Liver (tissue), 9 donors: ENCODE results near the gene PEAK1. TPM values are rescaled to one million over a fixed set of nuclear protein-coding genes. Genes with fewer than 3 reads are reported as not detected.

Experiments used
- DNase-seq: peaks from one replicate; pipeline ENCODE4 v3.0.0-alpha.2; 2017; ENCODE audit warnings: low spot score
- H3K27ac ChIP-seq, 2 donors: one replicate each; pipeline ENCODE4 v1.7.0; 2013; ENCODE audit warnings: inconsistent platforms in 2 of 2, low read length in 2 of 2, control low read depth in 1 of 2, low read depth in 1 of 2, mild to moderate bottlenecking in 1 of 2
- H3K27me3 ChIP-seq, 4 donors: one replicate each; pipeline versions ENCODE4 v1.6.1 to v1.7.0; 2013; ENCODE audit warnings: low read length in 3 of 4, inconsistent platforms in 1 of 4, mild to moderate bottlenecking in 1 of 4, moderate library complexity in 1 of 4; ENCODE audit not compliant: control insufficient read depth in 4 of 4, insufficient read depth in 4 of 4
- H3K36me3 ChIP-seq, 4 donors: one replicate each; pipeline versions ENCODE4 v1.6.1 to v1.7.0; 2013; ENCODE audit warnings: low read length in 3 of 4, mild to moderate bottlenecking in 3 of 4, low read depth in 1 of 4, moderate library complexity in 1 of 4; ENCODE audit not compliant: control insufficient read depth in 4 of 4, insufficient read depth in 3 of 4
- H3K4me1 ChIP-seq, 4 donors: one replicate each; pipeline versions ENCODE4 v1.6.1 to v1.7.0; 2013; ENCODE audit warnings: low read length in 3 of 4, mild to moderate bottlenecking in 3 of 4, moderate library complexity in 1 of 4; ENCODE audit not compliant: control insufficient read depth in 4 of 4, insufficient read depth in 4 of 4
- H3K4me3 ChIP-seq, 3 donors: one replicate each; pipeline versions ENCODE4 v1.6.1 to v1.7.0; 2013; ENCODE audit warnings: low read length in 3 of 3, control low read depth in 1 of 3, low read depth in 1 of 3, mild to moderate bottlenecking in 1 of 3
- H3K9ac ChIP-seq, 2 donors: one replicate each; pipeline ENCODE4 v1.7.0; 2013; ENCODE audit warnings: low read length in 2 of 2, mild to moderate bottlenecking in 2 of 2, moderate library complexity in 2 of 2, control low read depth in 1 of 2, low read depth in 1 of 2
- H3K9me3 ChIP-seq, 4 donors: one replicate each; pipeline versions ENCODE4 v1.6.1 to v1.7.0; 2013; ENCODE audit warnings: low read length in 3 of 4; ENCODE audit not compliant: control insufficient read depth in 4 of 4
- CTCF ChIP-seq: fragments of 150-350 bp; IDR thresholded peaks from 2 replicates; pipeline ENCODE4 v1.5.1; 2017; ENCODE audit warnings: improper control_type of control experiment, low read depth, low read length; ENCODE audit not compliant: missing input control
- EGR1 ChIP-seq, 2 donors: IDR thresholded peaks; 2 replicates each; pipeline ENCODE4 v1.6.1; 2016 to 2018; ENCODE audit warnings: antibody characterized with exemption in 2 of 2, low read depth in 2 of 2
- GABPA ChIP-seq, 2 donors: IDR thresholded peaks in 1 of 2; conservative IDR thresholded peaks in 1 of 2; 2 replicates each; pipeline ENCODE4 v1.6.1; 2016; ENCODE audit warnings: antibody characterized with exemption in 2 of 2, mild to moderate bottlenecking in 1 of 2, moderate library complexity in 1 of 2
- HNF4A ChIP-seq, 2 donors: conservative IDR thresholded peaks; 2 replicates each; pipeline ENCODE4 v1.6.1; 2016; ENCODE audit warnings: antibody characterized with exemption in 2 of 2, mild to moderate bottlenecking in 2 of 2
- HNF4G ChIP-seq: IDR thresholded peaks from 2 replicates; pipeline ENCODE4 v1.6.1; 2016; ENCODE audit warnings: antibody characterized with exemption
- JUND ChIP-seq, 2 donors: IDR thresholded peaks; 2 replicates each; pipeline ENCODE4 v1.6.1; 2016; ENCODE audit warnings: antibody characterized with exemption in 2 of 2
- RAD21 ChIP-seq, 2 donors: IDR thresholded peaks; 2 replicates each; pipeline ENCODE4 v1.6.1; 2016; ENCODE audit warnings: antibody characterized with exemption in 2 of 2, mild to moderate bottlenecking in 2 of 2
- RXRA ChIP-seq, 2 donors: IDR thresholded peaks; 2 replicates each; pipeline ENCODE4 v1.6.1; 2017 to 2018; ENCODE audit warnings: antibody characterized with exemption in 2 of 2, mild to moderate bottlenecking in 1 of 2
- SP1 ChIP-seq: IDR thresholded peaks from 2 replicates; pipeline ENCODE4 v1.6.1; 2018; ENCODE audit warnings: antibody characterized with exemption, mild to moderate bottlenecking
- TAF1 ChIP-seq: conservative IDR thresholded peaks from 2 replicates; pipeline ENCODE4 v1.6.1; 2016; ENCODE audit warnings: antibody characterized with exemption, mild to moderate bottlenecking
- YY1 ChIP-seq: IDR thresholded peaks from 2 replicates; pipeline ENCODE4 v1.6.1; 2016; ENCODE audit warnings: antibody characterized with exemption, mild to moderate bottlenecking
- WGBS: extraction: QIAGEN DNeasy Blood & Tissue Kit; methylation state at CpG from one replicate; pipeline ENCODE4 v1.1.7; 2013; 5-methylcytosine and 5-hydroxymethylcytosine counted together
- polyA plus RNA-seq, 2 donors: library from polyadenylated mRNA; stranded (reverse) in 1 of 2; unstranded in 1 of 2; fragments of 200-250 nt in 1 of 2; fragments of >200 nt in 1 of 2; fragmentation: Nextera tagmentation in 1 of 2; extraction: Ambion mirVana in 1 of 2; gene quantifications; one replicate each; pipeline versions ENCODE4 v1.2.1 to v1.2.3, GENCODE V29; 2013 to 2015
- total RNA-seq, 2 donors: library from RNA; depleted of rRNA; stranded (reverse); fragments of >200 nt; gene quantifications; one replicate each; pipeline ENCODE4 v1.2.3, GENCODE V29; 2014
- TF ChIP-seq, protein P1 (sequence below): IDR thresholded peaks from 2 replicates; pipeline ENCODE4 v1.6.1; 2016; ENCODE audit warnings: antibody characterized with exemption
- TF ChIP-seq, protein P2 (sequence below): IDR thresholded peaks from 2 replicates; pipeline ENCODE4 v1.6.1; 2016; ENCODE audit warnings: antibody characterized with exemption
- TF ChIP-seq, protein P3 (sequence below): IDR thresholded peaks from 2 replicates; pipeline ENCODE4 v1.6.1; 2016; ENCODE audit warnings: antibody characterized with exemption
- TF ChIP-seq, protein P4 (sequence below): IDR thresholded peaks from 2 replicates; pipeline ENCODE4 v1.6.1; 2016; ENCODE audit warnings: antibody characterized with exemption, mild to moderate bottlenecking
- donor health status: healthy.
- donor health status: healthy.
- donor health status: healthy.
- donor health status: healthy.
- donor health status: healthy.

The PEAK1 gene
- total and polyA plus RNA-seq, 4 donors: 1.8 to 14.9 (median 5.8) TPM

DNA sequence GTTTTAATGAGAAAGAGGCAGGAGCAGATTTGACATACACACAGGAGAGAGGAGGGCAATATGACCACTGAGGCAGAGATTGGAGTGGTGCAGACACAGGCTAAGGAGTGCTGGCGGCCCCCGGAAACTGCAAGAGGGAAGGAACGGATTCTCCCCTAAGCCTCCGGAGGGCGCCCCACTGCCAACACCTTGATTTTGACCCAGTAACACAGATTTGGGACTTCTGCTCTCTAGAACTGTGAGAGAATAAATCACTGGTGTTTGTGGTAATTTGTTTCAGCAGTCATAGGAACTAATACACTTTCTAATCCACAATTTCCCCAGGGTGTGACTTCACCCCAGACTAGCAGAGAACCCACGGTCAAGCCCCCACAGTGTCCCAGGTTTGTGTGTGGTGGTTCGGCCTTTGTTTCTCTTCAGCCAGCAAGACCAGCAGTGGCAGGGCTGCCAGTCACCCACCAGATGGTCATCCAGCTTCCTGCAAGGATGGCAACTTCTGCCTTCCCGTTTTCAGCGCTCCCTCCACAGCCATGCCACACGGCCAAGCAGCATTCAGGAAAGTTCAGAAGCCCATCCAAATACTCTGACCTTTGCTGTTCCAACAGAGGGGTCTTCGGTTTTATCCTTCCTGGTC, 325.4 kb downstream of the PEAK1 start:
- H3K27me3 ChIP-seq: no peaks in the 10 kb centered on the region
- no peak overlapping the region for H3K4me3 ChIP-seq
- H3K4me1 ChIP-seq: no peaks in the 10 kb centered on the region

GRCh38 chr15:77093436-77093835, 326.5 kb downstream of the PEAK1 start:
- H3K4me3 ChIP-seq: no peak overlapping the region
- H3K9ac ChIP-seq: no peak overlapping the region
- no peak overlapping the region for H3K27ac ChIP-seq
- no peak for TF ChIP-seq JUND (IDR thresholded peaks at IDR 0.05)
- TF ChIP-seq, protein P1, sequence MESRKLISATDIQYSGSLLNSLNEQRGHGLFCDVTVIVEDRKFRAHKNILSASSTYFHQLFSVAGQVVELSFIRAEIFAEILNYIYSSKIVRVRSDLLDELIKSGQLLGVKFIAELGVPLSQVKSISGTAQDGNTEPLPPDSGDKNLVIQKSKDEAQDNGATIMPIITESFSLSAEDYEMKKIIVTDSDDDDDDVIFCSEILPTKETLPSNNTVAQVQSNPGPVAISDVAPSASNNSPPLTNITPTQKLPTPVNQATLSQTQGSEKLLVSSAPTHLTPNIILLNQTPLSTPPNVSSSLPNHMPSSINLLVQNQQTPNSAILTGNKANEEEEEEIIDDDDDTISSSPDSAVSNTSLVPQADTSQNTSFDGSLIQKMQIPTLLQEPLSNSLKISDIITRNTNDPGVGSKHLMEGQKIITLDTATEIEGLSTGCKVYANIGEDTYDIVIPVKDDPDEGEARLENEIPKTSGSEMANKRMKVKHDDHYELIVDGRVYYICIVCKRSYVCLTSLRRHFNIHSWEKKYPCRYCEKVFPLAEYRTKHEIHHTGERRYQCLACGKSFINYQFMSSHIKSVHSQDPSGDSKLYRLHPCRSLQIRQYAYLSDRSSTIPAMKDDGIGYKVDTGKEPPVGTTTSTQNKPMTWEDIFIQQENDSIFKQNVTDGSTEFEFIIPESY: no peak
- 95% methylated on average over 1 of the region's 1 CpG for WGBS
- no peaks in the 10 kb centered on the region for H3K9me3 ChIP-seq
- no peaks in the 10 kb centered on the region for H3K4me1 ChIP-seq
- H3K36me3 ChIP-seq: no peaks in the 10 kb centered on the region
- no peak for DNase-seq
- no peaks in the 10 kb centered on the region for H3K27me3 ChIP-seq

More for the DNA sequence above, 325.4 kb downstream of the PEAK1 start:
- no peaks in the 10 kb centered on the region for H3K9me3 ChIP-seq
- DNase-seq: no peak
- no peak overlapping the region for H3K27ac ChIP-seq
- no peaks in the 10 kb centered on the region for H3K36me3 ChIP-seq
- TF ChIP-seq JUND (IDR thresholded peaks at IDR 0.05) (no peak), YY1 (no peak), TAF1 (no peak), SP1 (no peak), RAD21 (IDR thresholded peaks at IDR 0.05) (no peak), GABPA (IDR thresholded peaks at IDR 0.05 in 1 of 2, conservative IDR thresholded peaks at IDR 0.05 in 1 of 2) (no peak), HNF4A (conservative IDR thresholded peaks at IDR 0.05) (no peak), HNF4G (no peak)
- TF ChIP-seq, protein P1: no peak
- TF ChIP-seq, protein P2, sequence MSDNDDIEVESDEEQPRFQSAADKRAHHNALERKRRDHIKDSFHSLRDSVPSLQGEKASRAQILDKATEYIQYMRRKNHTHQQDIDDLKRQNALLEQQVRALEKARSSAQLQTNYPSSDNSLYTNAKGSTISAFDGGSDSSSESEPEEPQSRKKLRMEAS: no peak
- TF ChIP-seq, protein P3, sequence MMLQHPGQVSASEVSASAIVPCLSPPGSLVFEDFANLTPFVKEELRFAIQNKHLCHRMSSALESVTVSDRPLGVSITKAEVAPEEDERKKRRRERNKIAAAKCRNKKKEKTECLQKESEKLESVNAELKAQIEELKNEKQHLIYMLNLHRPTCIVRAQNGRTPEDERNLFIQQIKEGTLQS: no peak
- 82% methylated on average over 11 of the region's 11 CpGs for WGBS
- H3K9ac ChIP-seq: no peak overlapping the region

GRCh38 chr15:77091097-77091496, 328.8 kb downstream of the PEAK1 start:
- TF ChIP-seq JUND (IDR thresholded peaks at IDR 0.05) (no peak), GABPA (IDR thresholded peaks at IDR 0.05 in 1 of 2, conservative IDR thresholded peaks at IDR 0.05 in 1 of 2) (no peak), TAF1 (no peak), RXRA (IDR thresholded peaks at IDR 0.05) (no peak), HNF4A (conservative IDR thresholded peaks at IDR 0.05) (no peak), EGR1 (IDR thresholded peaks at IDR 0.05; ENCODE audit: low read depth in 2 of 2) (no peak), CTCF (no peak)
- TF ChIP-seq, protein P4, sequence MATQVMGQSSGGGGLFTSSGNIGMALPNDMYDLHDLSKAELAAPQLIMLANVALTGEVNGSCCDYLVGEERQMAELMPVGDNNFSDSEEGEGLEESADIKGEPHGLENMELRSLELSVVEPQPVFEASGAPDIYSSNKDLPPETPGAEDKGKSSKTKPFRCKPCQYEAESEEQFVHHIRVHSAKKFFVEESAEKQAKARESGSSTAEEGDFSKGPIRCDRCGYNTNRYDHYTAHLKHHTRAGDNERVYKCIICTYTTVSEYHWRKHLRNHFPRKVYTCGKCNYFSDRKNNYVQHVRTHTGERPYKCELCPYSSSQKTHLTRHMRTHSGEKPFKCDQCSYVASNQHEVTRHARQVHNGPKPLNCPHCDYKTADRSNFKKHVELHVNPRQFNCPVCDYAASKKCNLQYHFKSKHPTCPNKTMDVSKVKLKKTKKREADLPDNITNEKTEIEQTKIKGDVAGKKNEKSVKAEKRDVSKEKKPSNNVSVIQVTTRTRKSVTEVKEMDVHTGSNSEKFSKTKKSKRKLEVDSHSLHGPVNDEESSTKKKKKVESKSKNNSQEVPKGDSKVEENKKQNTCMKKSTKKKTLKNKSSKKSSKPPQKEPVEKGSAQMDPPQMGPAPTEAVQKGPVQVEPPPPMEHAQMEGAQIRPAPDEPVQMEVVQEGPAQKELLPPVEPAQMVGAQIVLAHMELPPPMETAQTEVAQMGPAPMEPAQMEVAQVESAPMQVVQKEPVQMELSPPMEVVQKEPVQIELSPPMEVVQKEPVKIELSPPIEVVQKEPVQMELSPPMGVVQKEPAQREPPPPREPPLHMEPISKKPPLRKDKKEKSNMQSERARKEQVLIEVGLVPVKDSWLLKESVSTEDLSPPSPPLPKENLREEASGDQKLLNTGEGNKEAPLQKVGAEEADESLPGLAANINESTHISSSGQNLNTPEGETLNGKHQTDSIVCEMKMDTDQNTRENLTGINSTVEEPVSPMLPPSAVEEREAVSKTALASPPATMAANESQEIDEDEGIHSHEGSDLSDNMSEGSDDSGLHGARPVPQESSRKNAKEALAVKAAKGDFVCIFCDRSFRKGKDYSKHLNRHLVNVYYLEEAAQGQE: no peak
- Histone ChIP-seq H3K9ac (no peak overlapping the region), H3K27ac (no peak overlapping the region)

More at GRCh38 chr15:77091097-77091496, 328.8 kb downstream of the PEAK1 start:
- no peak for DNase-seq
- Histone ChIP-seq H3K27me3 (no peaks in the 10 kb centered on the region), H3K36me3 (no peaks in the 10 kb centered on the region), H3K9me3 (no peaks in the 10 kb centered on the region), H3K4me1 (no peaks in the 10 kb centered on the region), H3K4me3 (no peak overlapping the region)
- 88% methylated on average over 2 of the region's 2 CpGs for WGBS
